COLO668 (cell line): ENCODE data around the gene ZDHHC14.

ENCODE experiments used
- DNase-seq: peaks from one replicate; lab custom pipeline; 2025; ENCODE audit not compliant: unreplicated experiment; lab: John Stamatoyannopoulos, UW

Gene ZDHHC14

DNA sequence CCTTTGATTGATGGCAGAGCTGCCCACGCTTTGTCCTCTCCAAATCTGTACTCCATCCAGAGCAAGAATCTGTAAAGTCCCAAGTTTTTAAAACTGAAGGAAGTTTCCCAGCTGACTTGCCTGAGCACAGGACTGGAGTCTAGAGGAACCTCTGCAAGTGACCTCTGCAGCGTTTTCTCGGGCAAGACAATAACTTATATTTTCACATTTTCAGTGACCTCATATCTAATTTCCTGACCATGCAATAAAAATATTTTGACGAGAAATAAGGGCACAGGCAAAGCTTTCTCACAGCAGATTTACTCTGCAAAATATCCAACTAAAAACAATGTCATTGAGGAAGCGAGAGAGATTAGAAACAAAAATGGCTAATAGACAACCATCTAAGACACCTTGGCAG is 256.5 kb downstream of the ZDHHC14 start:
- no peak for DNase-seq

DNA sequence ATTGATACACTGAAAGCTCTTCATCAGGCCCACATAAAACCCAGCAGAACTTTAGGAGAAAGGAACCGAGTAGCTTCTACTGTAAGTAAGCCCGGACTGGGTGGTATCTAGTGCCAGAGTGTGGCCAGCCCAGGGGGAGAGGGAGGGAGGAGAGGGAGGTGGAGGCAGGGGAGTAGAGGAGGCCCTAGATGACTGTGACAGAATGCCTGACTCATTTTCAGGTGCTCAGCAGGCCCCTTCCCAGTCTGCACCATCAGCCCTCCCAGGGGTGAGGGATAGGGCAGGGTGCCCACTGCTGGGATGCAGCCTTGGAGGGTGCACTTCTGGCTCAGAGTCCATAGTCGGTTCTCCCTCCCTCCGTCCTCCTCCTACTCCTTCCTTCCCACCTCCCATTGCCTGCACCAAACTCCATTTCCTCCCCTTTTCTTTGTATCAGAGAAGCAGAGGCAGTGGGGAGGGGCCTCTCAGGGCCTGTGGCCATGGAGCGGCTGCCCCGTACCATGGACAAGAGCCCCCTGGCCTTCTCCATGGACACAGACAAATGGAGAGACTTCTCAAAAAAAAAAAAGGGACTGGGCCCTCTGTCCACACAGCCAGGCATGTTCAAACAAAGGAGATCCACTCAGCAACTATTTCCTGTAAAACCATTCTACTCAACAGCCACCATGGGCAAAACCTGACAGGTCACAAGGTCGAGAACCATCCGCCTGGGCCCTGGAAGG is 257.1 kb downstream of the ZDHHC14 start:
- DNase-seq = no peak

- no peak for DNase-seq
These were observed 257.8 kb downstream of the ZDHHC14 start for GRCh38 chr6:157638779-157639178.

GRCh38 chr6:157640746-157641451 is 259.9 kb downstream of the ZDHHC14 start:
- DNase-seq = no peak

GRCh38 chr6:157641837-157642236 is 260.8 kb downstream of the ZDHHC14 start:
- DNase-seq = no peak

GRCh38 chr6:157642736-157643135 is 261.7 kb downstream of the ZDHHC14 start:
- no peak for DNase-seq

GRCh38 chr6:157644043-157644810 is 263.2 kb downstream of the ZDHHC14 start:
- DNase-seq = peak; percentile 4

DNA sequence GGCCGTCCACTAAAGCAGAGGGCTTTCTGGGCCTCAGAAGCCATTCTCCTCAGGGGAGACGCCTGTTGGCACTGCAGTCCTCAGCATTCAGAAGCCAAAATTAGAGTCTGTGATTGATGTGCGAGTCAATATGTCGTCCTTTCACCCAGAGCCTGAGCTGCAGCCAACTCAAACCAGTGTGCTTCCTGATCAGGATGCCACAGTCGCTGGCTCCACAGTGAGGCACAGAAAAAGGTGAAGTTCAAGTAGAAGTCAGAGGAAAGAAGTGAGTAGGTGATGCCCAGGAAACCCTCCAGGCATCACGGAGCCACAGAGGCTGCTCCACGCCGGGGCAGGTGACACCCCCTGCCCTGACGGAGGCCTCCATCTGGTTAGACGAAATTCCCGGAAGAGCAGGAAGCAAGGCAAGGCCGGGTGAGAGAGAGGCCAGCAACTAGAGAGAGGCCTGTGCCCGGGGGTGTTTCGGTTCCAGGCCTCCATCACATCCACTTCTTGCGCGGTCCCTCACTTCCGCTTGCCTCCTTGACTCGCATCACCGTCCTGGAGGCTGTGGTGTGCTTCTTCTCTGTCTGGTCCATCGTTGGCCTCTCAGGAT is 264.3 kb downstream of the ZDHHC14 start:
- DNase-seq = no peak

DNA sequence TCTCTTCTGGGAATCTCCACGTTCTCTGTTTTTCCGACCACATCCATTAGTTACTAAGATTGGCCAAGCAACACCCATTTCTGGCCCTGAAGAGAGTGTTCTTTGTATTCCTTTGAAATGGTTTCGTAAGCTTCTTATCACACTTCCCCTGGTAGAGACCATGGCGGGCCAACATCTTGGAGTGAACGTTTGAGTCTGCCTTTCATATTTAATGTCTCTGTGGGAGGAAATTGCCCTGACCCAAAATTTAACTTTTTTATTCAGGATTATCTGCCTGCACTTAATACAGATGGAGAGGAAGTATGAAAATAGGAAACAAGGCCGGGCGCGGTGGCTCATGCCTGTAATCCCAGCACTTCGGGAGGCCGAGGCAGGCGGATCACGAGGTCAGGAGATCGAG is 265.0 kb downstream of the ZDHHC14 start:
- DNase-seq = no peak

DNA sequence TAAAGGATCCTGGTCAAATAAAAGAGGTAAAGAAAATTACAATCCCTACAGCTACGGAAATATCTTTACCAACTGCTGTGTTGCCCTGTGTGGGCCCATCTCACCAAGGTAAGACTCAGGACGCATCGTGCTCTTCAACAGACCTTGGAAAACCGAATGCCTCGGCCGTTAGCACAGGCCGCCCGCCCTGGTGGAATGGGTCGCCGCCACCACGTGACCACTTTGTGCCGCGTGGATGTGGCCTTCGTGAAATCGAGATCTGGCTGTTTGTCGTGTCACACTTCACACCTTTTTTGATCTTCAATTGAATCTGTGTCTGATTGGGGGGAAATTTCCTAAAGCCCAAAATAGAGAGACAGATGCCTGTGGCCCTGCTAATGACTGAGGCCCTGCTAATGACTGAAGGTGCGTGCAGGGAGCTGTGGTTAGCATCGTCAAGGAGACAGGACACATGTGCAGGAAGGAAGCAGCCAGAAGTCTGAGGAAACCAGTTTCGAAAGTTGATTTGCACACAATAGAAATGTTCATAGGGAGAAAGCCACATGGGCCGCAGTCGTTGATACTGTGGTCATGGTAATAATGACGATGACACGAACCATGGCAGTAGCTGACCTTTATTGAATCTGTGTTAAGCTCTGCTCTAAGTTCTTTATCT is 266.4 kb downstream of the ZDHHC14 start:
- DNase-seq = no peak

DNA sequence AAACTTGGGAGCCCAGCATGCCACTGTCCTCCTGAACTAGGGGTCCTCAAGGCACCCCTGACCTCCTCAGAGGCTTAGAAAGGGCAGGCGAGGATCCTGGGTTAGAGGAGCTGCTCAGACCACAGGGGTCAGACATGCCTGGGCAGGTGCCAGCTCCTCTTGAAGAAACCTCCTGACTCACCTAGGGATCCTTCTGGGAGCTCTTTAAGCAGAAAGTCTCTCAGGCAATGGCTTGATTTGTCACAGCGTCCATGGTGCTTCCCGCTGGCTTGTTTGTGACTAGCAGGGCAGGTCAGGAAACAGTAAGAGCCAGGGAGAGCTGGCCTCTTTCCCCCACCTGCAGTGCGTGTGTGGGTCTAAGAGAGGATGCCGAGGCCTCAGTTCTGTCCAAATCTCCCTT is 267.6 kb downstream of the ZDHHC14 start:
- no peak for DNase-seq

DNA sequence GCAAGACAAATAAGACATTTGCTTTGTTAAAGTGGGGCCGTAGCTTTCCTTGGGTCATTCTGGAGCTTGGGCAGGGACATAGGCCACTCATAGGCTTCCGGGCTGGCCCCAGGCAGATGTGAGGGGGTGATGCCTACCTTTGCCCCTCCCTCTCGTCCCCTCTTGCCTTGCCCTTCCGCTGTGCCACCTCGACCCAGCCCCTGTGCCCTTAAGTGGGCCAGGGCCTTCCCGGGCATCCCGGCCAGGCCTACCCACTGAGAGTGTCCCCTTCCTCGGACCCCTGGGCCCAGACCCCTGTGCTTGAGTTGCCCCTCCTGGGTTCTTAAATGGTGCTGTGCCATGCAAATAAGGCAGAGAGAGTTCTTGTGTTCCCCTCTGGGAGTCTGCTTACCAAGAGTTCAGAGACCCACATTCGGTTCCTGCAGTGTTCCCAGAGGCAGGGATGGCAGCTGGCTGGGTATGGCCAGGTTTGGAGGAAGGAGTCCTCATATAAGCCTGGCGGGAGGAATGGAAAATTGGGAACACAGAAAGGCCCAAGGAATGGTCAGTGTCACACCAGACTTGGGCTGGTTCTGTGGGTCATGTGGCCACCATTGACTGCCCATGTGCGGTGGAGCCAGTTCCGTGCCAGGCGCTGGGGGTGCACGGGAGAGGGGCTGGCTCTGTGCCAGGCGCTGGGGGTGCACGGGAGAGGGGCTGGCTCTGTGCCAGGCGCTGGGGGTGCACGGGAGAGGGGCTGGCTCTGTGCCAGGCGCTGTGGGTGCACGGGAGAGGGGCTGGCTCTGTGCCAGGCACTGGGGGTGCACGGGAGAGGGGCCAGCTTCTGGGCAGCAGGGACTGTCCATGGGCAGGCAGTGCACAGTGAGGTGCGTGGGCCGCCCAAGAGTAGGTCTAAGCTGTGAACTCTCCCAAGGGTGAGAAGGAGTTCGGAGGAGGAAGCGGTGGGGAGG is 268.6 kb downstream of the ZDHHC14 start:
- DNase-seq = peak; percentile 72

GRCh38 chr6:157650261-157650640 is 269.3 kb downstream of the ZDHHC14 start:
- DNase-seq = peak; percentile 29

GRCh38 chr6:157650801-157651200 is 269.8 kb downstream of the ZDHHC14 start:
- no peak for DNase-seq

- DNase-seq = no peak
These were observed 270.9 kb downstream of the ZDHHC14 start for GRCh38 chr6:157651731-157652490.

DNA sequence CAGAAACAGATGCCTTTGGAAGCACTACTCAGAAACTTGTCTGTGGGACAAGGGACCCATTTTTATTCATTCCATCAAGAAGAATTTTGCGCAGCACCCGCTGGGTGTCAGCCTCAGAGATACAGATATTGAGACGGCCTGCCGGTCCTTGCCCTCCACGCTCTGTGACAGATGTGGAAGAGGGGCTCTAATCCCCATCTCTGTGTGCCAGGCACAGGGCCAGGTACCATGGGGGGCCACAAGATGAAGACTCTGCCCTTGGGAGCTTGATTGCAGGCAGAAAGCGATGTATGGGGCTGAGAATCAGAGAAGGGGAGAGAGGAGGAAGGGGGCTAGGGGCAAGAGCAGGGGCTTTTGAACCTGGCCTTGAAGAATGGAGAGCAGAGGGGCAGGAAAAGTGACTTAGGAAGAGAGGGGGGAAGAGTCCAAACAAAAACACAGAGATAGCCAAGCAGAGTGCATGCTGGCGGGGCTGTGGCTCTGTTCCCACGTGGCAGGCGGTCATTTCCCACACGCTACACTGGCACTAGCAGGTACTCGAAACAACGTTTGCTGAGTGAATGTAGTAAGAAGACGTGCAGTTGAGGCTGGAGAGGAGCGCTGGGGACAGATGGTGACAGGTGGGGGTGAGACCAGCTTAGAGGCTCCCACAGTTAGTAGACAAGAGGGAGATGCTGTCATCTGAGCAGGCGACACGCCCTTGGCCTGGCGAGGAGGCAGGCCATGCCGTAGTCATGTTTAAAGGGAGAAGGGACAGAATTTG is 271.8 kb downstream of the ZDHHC14 start:
- no peak for DNase-seq

GRCh38 chr6:157653521-157653920 is 272.5 kb downstream of the ZDHHC14 start:
- no peak for DNase-seq

DNA sequence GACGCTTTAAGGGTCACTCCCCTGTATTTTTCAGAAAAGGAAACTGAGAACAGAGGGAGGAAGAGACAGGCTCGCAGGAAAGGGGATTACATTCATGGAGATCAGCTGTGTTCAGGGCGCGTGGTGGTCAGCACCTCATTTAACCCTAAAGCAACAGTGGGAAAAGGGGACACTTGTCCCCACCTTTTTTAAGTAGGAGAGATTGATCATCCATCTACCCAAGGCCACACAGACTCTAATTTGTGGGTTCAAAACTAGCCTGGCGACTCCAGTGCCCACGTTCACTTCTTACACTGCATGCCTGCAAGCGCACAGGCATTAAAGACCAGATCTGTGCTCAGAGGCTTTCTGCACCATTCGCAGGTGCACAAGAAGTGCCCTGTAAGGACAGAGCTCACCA is 274.1 kb downstream of the ZDHHC14 start:
- DNase-seq = no peak
